H1 (cell line): Measurements from ENCODE around the gene FBXO45. TPM values are rescaled to one million over a fixed set of nuclear protein-coding genes. Genes with fewer than 3 reads are reported as not detected.
"Not testable (repeated sequence)": the region's sequence is repeated elsewhere in the genome, so short reads cannot be mapped to it uniquely, and the experiment has no call there.

ENCODE experiments used
- CTCF ChIA-PET: fragments of 300-600 bp; sonication (Branson Sonifier 250); formaldehyde crosslinking; loops from one replicate; lab custom pipeline; 2021; ENCODE audit not compliant: partially characterized antibody; lab: Charles Lee
- POLR2A ChIA-PET: fragments of 300-600 bp; sonication (Branson Sonifier 250); formaldehyde crosslinking; loops from one replicate; lab custom pipeline; 2021; ENCODE audit warnings: inconsistent platforms; ENCODE audit not compliant: partially characterized antibody; lab: Charles Lee
- DNase-seq, 2 experiments: peaks; one replicate each; pipeline versions ENCODE4 v3.0.0 to v3.0.0-alpha.2; 2010 to 2022; ENCODE audit warnings: low spot score in 2 of 2, low read depth in 1 of 2, mixed read lengths in 1 of 2
- FAIRE-seq: peaks from 2 replicates; lab custom pipeline; 2011; peaks lifted over from hg19 to GRCh38; lab: Jason Lieb, UNC
- H2AFZ ChIP-seq: 2 replicates; pipeline ENCODE4 v1.8.1; 2012; ENCODE audit warnings: low read length, inconsistent platforms
- H2AK5ac ChIP-seq: 2 replicates; pipeline ENCODE4 v1.6.1; 2013; ENCODE audit warnings: low read depth, low read length
- H2BK120ac ChIP-seq: replicated peaks from 2 replicates; pipeline ENCODE3; 2013; ENCODE audit warnings: low read depth, low read length, inconsistent platforms
- H2BK12ac ChIP-seq: 2 replicates; pipeline ENCODE4 v1.6.1; 2013; ENCODE audit warnings: low read depth, low read length
- H2BK15ac ChIP-seq: 2 replicates; pipeline ENCODE4 v1.6.1; 2013; ENCODE audit warnings: low read length
- H2BK20ac ChIP-seq: 2 replicates; pipeline ENCODE4 v1.6.1; 2013; ENCODE audit warnings: low read length
- H2BK5ac ChIP-seq: 2 replicates; pipeline ENCODE4 v1.6.1; 2013; ENCODE audit warnings: low read depth, low read length
- H3K14ac ChIP-seq: 2 replicates; pipeline ENCODE4 v1.6.1; 2013; ENCODE audit warnings: inconsistent platforms; ENCODE audit not compliant: insufficient read length
- H3K18ac ChIP-seq: 2 replicates; pipeline ENCODE4 v1.6.1; 2013; ENCODE audit warnings: low read length; ENCODE audit errors: extremely low read depth
- H3K23ac ChIP-seq: 2 replicates; pipeline ENCODE4 v1.6.1; 2013; ENCODE audit warnings: inconsistent platforms; ENCODE audit not compliant: insufficient read length
- H3K23me2 ChIP-seq: 2 replicates; pipeline ENCODE4 v1.6.1; 2013; ENCODE audit warnings: low read depth, low read length
- H3K27ac ChIP-seq: 2 replicates; pipeline ENCODE4 v1.6.1; 2011; ENCODE audit warnings: low read depth, low read length, inconsistent platforms
- H3K27me3 ChIP-seq, 4 experiments: replicated peaks in 1 of 4; 1 replicate in 1 of 4; 2 replicates in 3 of 4; pipeline versions ENCODE4 v1.6.1 to v1.8.1; 2011 to 2013; ENCODE audit warnings: low read length in 3 of 4, mild to moderate bottlenecking in 3 of 4, inconsistent platforms in 2 of 4, mixed read lengths in 2 of 4, moderate library complexity in 1 of 4; ENCODE audit not compliant: control insufficient read depth in 3 of 4, insufficient read depth in 3 of 4; ENCODE audit errors: extremely low read depth in 1 of 4
- H3K36me3 ChIP-seq, 4 experiments: 2 replicates each; pipeline versions ENCODE4 v1.6.1 to v1.8.1; 2011 to 2013; ENCODE audit warnings: mild to moderate bottlenecking in 4 of 4, low read length in 3 of 4, moderate library complexity in 2 of 4, control low read depth in 1 of 4, inconsistent platforms in 1 of 4; ENCODE audit not compliant: insufficient read depth in 4 of 4, control insufficient read depth in 2 of 4
- H3K4ac ChIP-seq: replicated peaks from 2 replicates; pipeline ENCODE3; 2013; ENCODE audit warnings: low read length, low read depth, mixed read lengths, inconsistent platforms; ENCODE audit not compliant: insufficient read length
- H3K4me1 ChIP-seq, 4 experiments: replicated peaks in 1 of 4; 1 replicate in 1 of 4; 2 replicates in 3 of 4; pipeline versions ENCODE4 v1.6.1 to v1.8.1; 2011 to 2013; ENCODE audit warnings: low read length in 3 of 4, inconsistent platforms in 2 of 4, mixed read lengths in 1 of 4; ENCODE audit not compliant: insufficient read depth in 4 of 4, control insufficient read depth in 3 of 4
- H3K4me2 ChIP-seq, 2 experiments: 2 replicates each; pipeline versions ENCODE4 v1.6.1 to v1.8.1; 2011 to 2013; ENCODE audit warnings: low read depth in 2 of 2, low read length in 2 of 2, control low read depth in 1 of 2, inconsistent platforms in 1 of 2, mild to moderate bottlenecking in 1 of 2; ENCODE audit not compliant: insufficient read depth in 1 of 2
- H3K4me3 ChIP-seq, 4 experiments: fragments of 200-600, 300-600 bp in 1 of 4; sonication (generic), shearing (Covaris generic), sonication (Bioruptor Twin) in 1 of 4; 2 replicates each; pipeline versions ENCODE4 v1.5.1 to v1.8.1; 2011 to 2016; ENCODE audit warnings: low read length in 4 of 4, low read depth in 3 of 4, control low read depth in 2 of 4, inconsistent platforms in 2 of 4, mild to moderate bottlenecking in 2 of 4, mixed read lengths in 1 of 4, moderate library complexity in 1 of 4; ENCODE audit not compliant: insufficient read depth in 2 of 4; ENCODE audit errors: extremely low read depth in 1 of 4
- H3K56ac ChIP-seq: replicated peaks from 2 replicates; pipeline ENCODE3; 2013; ENCODE audit warnings: low read depth, mild to moderate bottlenecking, mixed read lengths, low read length, inconsistent platforms; ENCODE audit not compliant: insufficient read length
- H3K79me1 ChIP-seq: 2 replicates; pipeline ENCODE4 v1.6.1; 2013; ENCODE audit warnings: low read depth, low read length, control low read depth
- H3K79me2 ChIP-seq, 2 experiments: 2 replicates each; pipeline versions ENCODE4 v1.6.1 to v1.8.1; 2012 to 2013; ENCODE audit warnings: low read length in 2 of 2, mild to moderate bottlenecking in 2 of 2, inconsistent platforms in 1 of 2; ENCODE audit not compliant: insufficient read depth in 2 of 2, control insufficient read depth in 1 of 2
- H3K9ac ChIP-seq, 4 experiments: replicated peaks in 1 of 4; 1 replicate in 1 of 4; 2 replicates in 3 of 4; pipeline versions ENCODE4 v1.6.1 to v1.8.1; 2011 to 2013; ENCODE audit warnings: low read depth in 3 of 4, low read length in 3 of 4, control low read depth in 2 of 4, mild to moderate bottlenecking in 2 of 4, moderate library complexity in 2 of 4, inconsistent platforms in 1 of 4; ENCODE audit errors: extremely low read depth in 1 of 4
- H3K9me3 ChIP-seq, 2 experiments: 2 replicates each; pipeline versions ENCODE4 v1.6.1 to v1.8.1; 2012 to 2013; ENCODE audit warnings: mild to moderate bottlenecking in 2 of 2, moderate library complexity in 2 of 2, control low read depth in 1 of 2, inconsistent platforms in 1 of 2, low read depth in 1 of 2, low read length in 1 of 2, mixed read lengths in 1 of 2; ENCODE audit not compliant: insufficient read depth in 2 of 2
- H4K20me1 ChIP-seq, 2 experiments: replicated peaks in 1 of 2; 2 replicates each; pipeline versions ENCODE3 to v1.8.1; 2011 to 2013; ENCODE audit warnings: inconsistent platforms in 2 of 2, low read length in 2 of 2, mild to moderate bottlenecking in 1 of 2; ENCODE audit not compliant: insufficient read depth in 2 of 2, control insufficient read depth in 1 of 2
- H4K5ac ChIP-seq: 2 replicates; pipeline ENCODE4 v1.6.1; 2013; ENCODE audit warnings: low read length, low read depth, mixed read lengths, inconsistent platforms; ENCODE audit not compliant: insufficient read length
- H4K8ac ChIP-seq: 2 replicates; pipeline ENCODE4 v1.8.0; 2013; ENCODE audit warnings: mild to moderate bottlenecking, moderate library complexity, low read length, inconsistent platforms; ENCODE audit not compliant: insufficient read depth; ENCODE audit errors: extremely low read depth
- H4K91ac ChIP-seq: replicated peaks from 2 replicates; pipeline ENCODE3; 2013; ENCODE audit warnings: low read length, mixed read lengths, inconsistent platforms; ENCODE audit not compliant: insufficient read length
- WGBS, 2 experiments: shearing (Covaris generic) in 1 of 2; methylation state at CpG; one replicate each; pipeline versions ENCODE4 v1.1.6 to v1.1.7; 2013 to 2015; ENCODE audit warnings: low lambda C conversion rate in 2 of 2, mixed read lengths in 2 of 2, inconsistent platforms in 1 of 2, low coverage in 1 of 2, missing lambda C conversion rate in 1 of 2; ENCODE audit not compliant: insufficient replicate concordance in 2 of 2, insufficient coverage in 1 of 2, insufficient read length in 1 of 2; ENCODE audit errors: extremely low coverage in 1 of 2, missing lambda C conversion rate in 1 of 2; 5-methylcytosine and 5-hydroxymethylcytosine counted together
- polyA plus RNA-seq, 7 experiments: library from polyadenylated mRNA; depleted of rRNA in 3 of 7; stranded (reverse) in 5 of 7; unstranded in 2 of 7; fragments of >200 nt in 5 of 7; fragments of 200-250 nt in 2 of 7; gene quantifications; 1 replicate in 5 of 7; 2 replicates in 1 of 7; 4 replicates in 1 of 7; pipeline versions ENCODE4 v1.2.1 to v1.2.3, GENCODE V29; 2011 to 2013; ENCODE audit warnings: missing spikeins in 2 of 7, mixed read lengths in 2 of 7
- total RNA-seq: library from RNA; stranded (reverse); fragmentation: NEBNext Ultra II Directional; extraction: Animal tissue kit (Norgen Biotek cat#: 25700); gene quantifications from 2 replicates; pipeline ENCODE4 v1.2.1, GENCODE V29; 2021

FBXO45 gene
- total and polyA plus RNA-seq, 2 of the 8 experiments (the other 6 are each of a cell fraction or from before 2014, with no cell fraction given), result 5.2 to 19.4 TPM

DNA sequence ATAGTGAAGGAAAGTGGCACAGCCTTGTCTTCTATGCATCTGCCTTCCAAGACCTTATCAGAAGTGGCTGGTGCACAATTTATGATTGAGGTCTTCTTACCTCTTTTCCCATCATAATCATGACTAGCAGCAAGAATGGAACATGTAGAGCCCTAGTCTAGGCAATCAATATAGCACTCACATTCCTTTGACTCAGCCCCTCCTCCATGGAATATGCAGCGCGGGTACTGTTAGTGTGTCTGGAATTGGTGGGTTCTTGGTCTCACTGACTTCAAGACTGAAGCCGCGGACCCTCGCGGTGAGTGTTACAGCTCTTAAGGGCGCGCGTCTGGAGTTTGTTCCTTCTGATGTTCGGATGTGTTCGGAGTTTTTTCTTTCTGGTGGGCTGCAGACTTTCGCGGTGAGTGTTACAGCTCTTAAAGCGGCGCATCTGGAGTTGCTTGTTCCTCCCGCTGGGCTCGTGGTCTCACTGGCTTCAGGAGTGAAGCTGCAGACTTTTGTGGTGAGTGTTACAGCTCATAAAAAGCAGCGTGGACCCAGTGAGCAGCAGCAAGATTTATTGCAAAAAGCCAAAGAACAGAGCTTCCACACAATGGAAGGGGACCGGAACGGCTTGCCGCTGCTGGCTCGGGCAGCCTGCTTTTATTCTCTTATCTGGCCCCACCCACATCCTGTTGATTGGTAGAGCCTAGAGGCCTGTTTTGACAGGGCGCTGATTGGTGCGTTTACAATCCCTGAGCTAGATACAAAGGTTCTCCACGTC lies 29.7 kb downstream of the FBXO45 start:
- 93% methylated on average over 25 of the region's 25 CpGs; no CpG with 5 or more reads in 1 of the 2 experiments for WGBS, 2 experiments
- H3K4me1 ChIP-seq, H2BK5ac ChIP-seq, H4K20me1 ChIP-seq, H4K91ac ChIP-seq, H2BK12ac ChIP-seq, H3K4me3 ChIP-seq, H3K27ac ChIP-seq, H3K18ac ChIP-seq, H2BK120ac ChIP-seq, H3K9ac ChIP-seq, H2AK5ac ChIP-seq, H2BK20ac ChIP-seq, H4K5ac ChIP-seq, H3K27me3 ChIP-seq, H3K23ac ChIP-seq, H3K56ac ChIP-seq, H3K9me3 ChIP-seq, H2AFZ ChIP-seq, H2BK15ac ChIP-seq, H3K4ac ChIP-seq, H3K23me2 ChIP-seq, FAIRE-seq, H4K8ac ChIP-seq, H3K14ac ChIP-seq, H3K36me3 ChIP-seq, H3K79me2 ChIP-seq, H3K4me2 ChIP-seq, H3K79me1 ChIP-seq: not testable (repeated sequence)
- CTCF ChIA-PET, result interaction anchor here (0.8 to 2.3 kb wide), 7 partner anchors 9 to 90 kb away, joined by 3 to 7 read pairs (median 4); no protein-coding TSS in a partner anchor
- POLR2A ChIA-PET, result interaction anchor here (1.0 to 2.2 kb wide), 5 partner anchors 10 to 143 kb away, joined by 3 to 5 read pairs (median 3); no protein-coding TSS in a partner anchor
- peak in 1 of 2 experiments; percentile 41 for DNase-seq
